NCI-H2196 treated with DMSO at 0.1 percent for 48 hours (cell line): ENCODE measurements around the gene SCD.

Experiments used
- DNase-seq: peaks from one replicate; lab custom pipeline; 2025; ENCODE audit not compliant: unreplicated experiment; lab: John Stamatoyannopoulos, UW

The SCD gene

GRCh38 chr10:100391163-100392002 lies 44.4 kb downstream of the SCD start:
- no peak for DNase-seq

GRCh38 chr10:100392686-100393003 lies 45.6 kb downstream of the SCD start:
- DNase-seq: no peak

GRCh38 chr10:100395626-100396025 lies 48.6 kb downstream of the SCD start:
- DNase-seq: no peak

- DNase-seq: no peak
These were observed 49.6 kb downstream of the SCD start for GRCh38 chr10:100396605-100397004.

GRCh38 chr10:100401631-100402328 lies 54.7 kb downstream of the SCD start:
- no peak for DNase-seq

GRCh38 chr10:100403734-100404133 lies 56.7 kb downstream of the SCD start:
- DNase-seq: no peak

GRCh38 chr10:100413173-100413572 lies 66.1 kb downstream of the SCD start:
- DNase-seq: no peak
